Fibroblast of skin of right biceps (primary cell): ENCODE measurements around the gene KRTAP4-16.
"Not testable (repeated sequence)": the region's sequence is repeated elsewhere in the genome, so short reads cannot be mapped to it uniquely, and the experiment has no call there.

Experiments used
- DNase-seq: peaks from one replicate; pipeline ENCODE4 v3.0.0-alpha.2; 2013

The KRTAP4-16 gene

GRCh38 chr17:41069031-41069430 lies 33.0 kb downstream of the KRTAP4-16 start:
- DNase-seq = no peak

DNA sequence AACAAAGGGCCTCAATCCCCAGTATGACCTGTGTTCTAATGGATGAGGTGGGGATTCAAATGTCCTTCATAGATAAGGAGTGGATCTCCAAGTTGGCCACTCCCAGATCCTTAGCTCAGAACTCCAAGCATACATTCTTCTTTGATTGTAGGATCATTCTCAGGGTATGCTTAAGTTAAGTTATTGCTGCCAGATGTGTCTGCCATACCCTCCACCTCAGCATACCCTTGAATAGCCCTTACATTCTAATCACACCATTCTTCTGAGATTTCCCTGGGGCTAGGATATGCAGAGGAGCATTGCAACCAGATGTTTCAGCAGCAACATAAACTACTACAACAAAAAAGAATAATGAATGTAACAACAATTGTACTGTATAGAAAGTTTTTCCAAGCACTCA lies 34.7 kb downstream of the KRTAP4-16 start:
- peak; percentile 62 for DNase-seq

- DNase-seq = peak; percentile 92
Measured at GRCh38 chr17:41065829-41066624, 36.0 kb downstream of the KRTAP4-16 start, which contains the start of gene KRTAP2-4. Gene KRTAP2-4 (minus strand): TSS chr17:41065879. CDS start chr17:41065845, 34 bp downstream.

- DNase-seq = not testable (repeated sequence)
Measured at GRCh38 chr17:41065016-41065689, 36.9 kb downstream of the KRTAP4-16 start.

- DNase-seq = no peak
Measured at GRCh38 chr17:41064301-41064700, 37.7 kb downstream of the KRTAP4-16 start.

DNA sequence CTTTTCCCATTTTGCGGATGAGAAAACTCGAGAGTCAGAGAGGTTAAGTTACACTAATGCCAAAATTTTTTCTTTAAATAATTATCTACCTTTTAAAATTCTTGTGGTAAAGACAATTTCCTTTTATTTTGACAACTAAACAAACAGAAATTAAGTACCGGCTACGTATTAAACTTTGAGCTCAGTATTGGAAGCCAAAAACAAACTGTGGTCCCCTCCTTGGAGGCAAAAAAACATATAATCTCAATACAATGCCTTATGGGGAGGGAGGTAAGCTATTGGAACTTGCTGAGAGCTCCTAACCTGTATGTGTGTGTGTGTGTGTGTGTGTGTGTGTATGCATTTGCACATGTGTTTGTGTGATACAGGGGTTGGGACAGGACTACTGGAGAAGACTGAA lies 38.6 kb downstream of the KRTAP4-16 start:
- DNase-seq = no peak

DNA sequence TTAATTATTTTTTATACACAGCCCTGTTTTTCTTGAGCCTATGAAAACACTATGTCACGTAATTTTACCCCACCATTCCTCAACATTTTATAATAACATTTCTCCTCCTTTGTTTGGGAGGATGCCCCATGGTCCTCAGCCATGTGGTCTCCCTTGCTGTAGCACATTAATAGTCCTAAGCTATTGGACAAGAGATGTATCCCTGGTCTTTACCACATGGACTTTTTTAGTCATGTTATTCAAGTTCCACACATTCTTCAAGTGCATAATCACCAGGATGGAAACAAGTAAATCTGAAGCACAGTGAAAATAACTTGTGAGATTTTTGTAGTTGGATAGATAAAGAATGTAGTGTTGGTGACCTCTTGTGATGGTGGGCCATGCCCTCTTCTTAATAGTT lies 40.0 kb downstream of the KRTAP4-16 start:
- DNase-seq = peak; percentile 98

DNA sequence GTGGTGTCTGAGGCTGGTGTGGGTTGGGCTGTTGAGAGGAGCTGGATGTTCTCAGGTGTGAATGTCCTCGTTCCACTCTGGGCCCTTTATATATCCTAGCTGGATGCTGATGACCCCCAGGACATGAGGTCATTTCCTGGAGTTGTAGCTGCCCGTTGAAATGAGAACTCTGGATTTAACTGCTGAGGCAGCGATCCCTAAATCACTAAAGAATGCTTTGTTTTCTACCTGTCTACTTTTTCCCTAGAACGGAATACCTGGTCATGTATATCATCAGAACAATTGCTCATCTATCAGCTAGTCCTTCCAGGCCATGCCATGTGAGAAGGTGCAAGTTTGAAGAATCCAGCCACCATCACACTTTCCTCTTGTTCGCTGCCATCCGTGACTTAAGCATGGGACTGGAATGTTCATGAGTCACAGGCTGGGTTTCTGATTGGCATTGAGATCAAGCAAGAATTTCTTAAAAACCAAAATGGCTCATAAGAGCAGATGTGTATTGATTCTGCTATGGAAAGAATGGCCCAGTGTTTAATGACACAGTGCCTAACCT lies 41.9 kb downstream of the KRTAP4-16 start, which contains the start of gene KRTAP2-3:
TSS of gene KRTAP2-3 (minus strand) at position 63 of the 553 bp plus-strand sequence. CDS start 64 bp downstream, outside the sequence.
- DNase-seq = peak; percentile 98

- peak; percentile 96 for DNase-seq
Measured at GRCh38 chr17:41059276-41060051, 42.5 kb downstream of the KRTAP4-16 start.

DNA sequence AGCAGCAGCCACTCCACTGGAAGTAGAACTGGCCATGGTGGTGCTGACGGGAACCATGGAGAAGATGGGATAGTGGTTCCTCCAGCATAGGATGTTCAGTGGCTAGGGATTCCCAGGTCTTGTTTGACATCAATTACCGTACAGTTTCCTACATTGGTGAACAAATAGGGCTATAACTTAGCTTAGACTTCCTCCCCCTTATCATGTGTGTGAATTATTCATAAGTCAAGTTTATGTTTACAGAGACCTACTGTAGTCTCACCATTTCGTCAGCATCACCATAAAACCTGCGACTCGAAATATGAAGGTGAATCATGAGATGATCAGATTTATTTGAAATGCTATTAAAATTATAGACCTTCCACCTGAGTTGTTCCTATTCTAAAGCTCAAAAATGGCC lies 43.3 kb downstream of the KRTAP4-16 start:
- DNase-seq = no peak

DNA sequence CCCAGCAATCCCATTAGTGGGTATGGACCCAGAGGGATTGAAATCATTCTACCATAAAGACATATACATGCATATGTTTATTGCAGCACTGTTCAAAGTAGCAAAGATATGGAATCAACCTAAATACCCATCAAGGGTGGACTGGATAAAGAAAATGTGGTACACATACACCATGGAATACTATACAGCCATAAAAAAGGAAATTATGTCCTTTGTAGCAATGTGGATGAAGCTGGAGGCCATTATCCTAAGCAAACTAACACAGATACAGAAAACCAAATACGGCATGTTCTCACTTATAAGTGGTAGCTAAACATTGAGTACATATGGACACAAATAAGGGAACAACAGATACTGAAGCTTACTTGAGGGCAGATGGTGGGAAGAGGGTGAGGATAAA lies 44.5 kb downstream of the KRTAP4-16 start:
- DNase-seq = no peak

- not testable (repeated sequence) for DNase-seq
Measured at GRCh38 chr17:41055130-41055529, 46.9 kb downstream of the KRTAP4-16 start, which contains the start of gene KRTAP2-2. Gene KRTAP2-2 (minus strand): TSS chr17:41055230. CDS start chr17:41055211, 19 bp downstream.

- DNase-seq = not testable (repeated sequence)
Measured at GRCh38 chr17:41054556-41054955, 47.5 kb downstream of the KRTAP4-16 start.

DNA sequence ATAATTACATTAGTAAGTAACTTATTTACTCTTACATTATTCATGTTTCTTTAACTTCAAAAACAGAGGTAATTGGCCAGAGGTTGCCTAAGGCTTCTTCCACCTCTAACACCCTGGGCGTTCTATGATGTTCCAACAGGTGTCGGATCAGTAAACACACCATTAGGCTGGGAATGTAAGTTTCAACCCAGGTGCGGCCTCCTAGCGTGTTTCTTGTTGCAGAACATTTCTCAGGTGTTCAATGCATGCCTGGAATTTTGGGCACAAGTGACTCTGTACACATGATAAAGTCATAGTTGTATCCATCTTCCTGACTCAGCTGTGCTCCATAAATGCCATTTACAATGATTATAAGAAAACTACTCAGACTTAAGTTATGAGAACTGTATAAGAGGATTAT lies 48.0 kb downstream of the KRTAP4-16 start:
- DNase-seq = no peak

DNA sequence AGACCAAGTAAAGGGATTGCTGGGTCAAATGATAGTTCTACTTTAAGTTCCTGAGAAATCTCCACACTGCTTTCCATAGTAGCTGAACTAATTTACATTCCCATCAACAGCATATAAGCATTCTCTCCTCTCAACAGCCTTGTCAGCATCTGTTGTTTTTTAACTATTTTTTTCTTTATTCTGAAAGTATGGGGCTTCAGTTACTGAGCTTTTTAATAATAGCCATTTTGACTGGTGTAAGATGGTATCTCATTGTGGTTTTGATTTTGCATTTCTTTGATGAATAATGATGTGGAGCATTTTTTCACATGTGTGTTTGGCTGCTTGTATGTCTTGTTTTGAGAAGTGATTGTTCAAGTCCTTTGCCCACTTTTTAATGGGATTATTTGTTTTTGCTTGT lies 49.4 kb downstream of the KRTAP4-16 start:
- DNase-seq = peak; percentile 68
